ENCODE measurements around the gene ASXL2. TPM values are rescaled to one million over a fixed set of nuclear protein-coding genes. Genes with fewer than 3 reads are reported as not detected.

Gene ASXL2
- total and polyA plus RNA-seq, 2 donors from 2014 or later, result 2.6 to 41.0 TPM

DNA sequence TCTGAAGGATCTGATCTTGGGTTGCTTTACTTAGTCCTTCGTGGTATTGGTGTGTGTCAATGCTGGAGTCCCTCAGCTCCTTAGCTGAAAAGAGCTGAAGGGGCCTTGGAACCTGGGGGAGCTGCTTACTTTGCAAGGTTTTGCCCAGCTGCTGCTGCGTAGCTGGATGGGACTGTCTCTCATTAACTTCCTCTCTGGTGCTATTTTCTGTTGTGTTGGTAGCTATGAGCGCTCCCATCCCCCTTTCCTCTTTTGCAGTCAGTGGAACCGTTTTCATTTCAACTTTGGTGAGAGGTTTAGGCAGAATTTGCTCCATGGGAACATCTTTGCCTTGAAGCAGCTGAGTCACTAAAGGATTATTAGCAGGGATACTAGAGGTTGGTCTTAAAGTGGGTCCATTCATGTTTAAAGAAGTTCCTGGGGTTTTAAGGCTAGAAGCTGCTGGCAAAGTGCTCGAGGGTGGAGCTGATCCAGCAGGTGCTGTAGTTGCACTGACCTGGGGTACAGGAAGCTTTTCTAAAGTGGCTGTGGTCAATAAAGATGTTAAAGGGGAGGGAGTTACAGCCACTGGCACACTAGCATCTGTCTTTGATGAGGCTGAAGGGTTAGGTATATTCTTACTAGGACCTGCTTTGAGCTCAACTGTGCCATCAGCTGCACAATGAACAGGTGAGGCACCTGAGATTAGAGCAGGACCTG lies 135.0 kb downstream of the ASXL2 start:
- Histone ChIP-seq H3K9ac (ENCODE audit: low read length in 3 of 3) (no peak overlapping the region), H3K27ac (ENCODE audit: low read depth in 2 of 2, low read length in 2 of 2) (no peak overlapping the region), H3K4me3 (ENCODE audit: low read length in 3 of 3) (no peak overlapping the region), H3K4me1 (ENCODE audit: control insufficient read depth in 2 of 3, insufficient read depth in 2 of 3, low read depth in 1 of 3, low read length in 3 of 3) (no peaks in the 10 kb centered on the region), H3K9me3 (ENCODE audit: control insufficient read depth in 2 of 3, insufficient read depth in 1 of 3, low read length in 3 of 3) (no peaks in the 10 kb centered on the region), H3K27me3 (ENCODE audit: control insufficient read depth, insufficient read depth, low read length) (no peaks in the 10 kb centered on the region), H3K36me3 (ENCODE audit: control insufficient read depth in 2 of 3, insufficient read depth in 3 of 3, low read length in 3 of 3) (peaks cover 0 to 24% (median 20%) of the 10 kb centered on the region in 3 donors)
- TF ChIP-seq, protein P1, sequence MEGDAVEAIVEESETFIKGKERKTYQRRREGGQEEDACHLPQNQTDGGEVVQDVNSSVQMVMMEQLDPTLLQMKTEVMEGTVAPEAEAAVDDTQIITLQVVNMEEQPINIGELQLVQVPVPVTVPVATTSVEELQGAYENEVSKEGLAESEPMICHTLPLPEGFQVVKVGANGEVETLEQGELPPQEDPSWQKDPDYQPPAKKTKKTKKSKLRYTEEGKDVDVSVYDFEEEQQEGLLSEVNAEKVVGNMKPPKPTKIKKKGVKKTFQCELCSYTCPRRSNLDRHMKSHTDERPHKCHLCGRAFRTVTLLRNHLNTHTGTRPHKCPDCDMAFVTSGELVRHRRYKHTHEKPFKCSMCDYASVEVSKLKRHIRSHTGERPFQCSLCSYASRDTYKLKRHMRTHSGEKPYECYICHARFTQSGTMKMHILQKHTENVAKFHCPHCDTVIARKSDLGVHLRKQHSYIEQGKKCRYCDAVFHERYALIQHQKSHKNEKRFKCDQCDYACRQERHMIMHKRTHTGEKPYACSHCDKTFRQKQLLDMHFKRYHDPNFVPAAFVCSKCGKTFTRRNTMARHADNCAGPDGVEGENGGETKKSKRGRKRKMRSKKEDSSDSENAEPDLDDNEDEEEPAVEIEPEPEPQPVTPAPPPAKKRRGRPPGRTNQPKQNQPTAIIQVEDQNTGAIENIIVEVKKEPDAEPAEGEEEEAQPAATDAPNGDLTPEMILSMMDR (IDR thresholded peaks at IDR 0.05; ENCODE audit: borderline replicate concordance, extremely low read depth, insufficient read depth), result no peak
- no peak for DNase-seq
- no peak for FAIRE-seq
- intact Hi-C loops (cut with DNase I), result no loop called here

DNA sequence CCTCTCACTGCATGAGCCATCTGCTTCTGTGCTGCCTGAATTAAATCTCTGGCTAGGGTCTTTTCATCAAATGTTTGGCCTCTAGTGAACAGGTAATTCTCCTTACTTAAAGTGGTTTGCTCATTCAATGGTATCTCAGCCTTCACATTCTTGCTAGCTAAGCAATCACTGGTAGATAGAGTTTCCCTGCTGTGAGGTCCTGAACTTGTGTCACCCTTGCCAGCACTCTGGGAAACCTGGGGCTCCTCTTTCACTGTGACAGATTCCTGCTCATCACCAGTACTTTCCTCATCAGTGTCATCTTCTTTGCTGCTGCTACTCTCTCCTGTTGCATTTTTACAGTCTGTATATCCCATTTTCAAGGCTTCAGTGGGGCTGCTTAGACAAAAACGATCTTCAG lies 135.8 kb downstream of the ASXL2 start:
- no peak for DNase-seq
- Histone ChIP-seq H3K27me3 (ENCODE audit: control insufficient read depth, insufficient read depth, low read length) (no peaks in the 10 kb centered on the region), H3K4me3 (ENCODE audit: low read length in 3 of 3) (no peak overlapping the region), H3K4me1 (ENCODE audit: control insufficient read depth in 2 of 3, insufficient read depth in 2 of 3, low read depth in 1 of 3, low read length in 3 of 3) (no peaks in the 10 kb centered on the region), H3K9me3 (ENCODE audit: control insufficient read depth in 2 of 3, insufficient read depth in 1 of 3, low read length in 3 of 3) (no peaks in the 10 kb centered on the region), H3K9ac (ENCODE audit: low read length in 3 of 3) (no peak overlapping the region), H3K36me3 (ENCODE audit: control insufficient read depth in 2 of 3, insufficient read depth in 3 of 3, low read length in 3 of 3) (peaks cover 0 to 24% (median 20%) of the 10 kb centered on the region in 3 donors), H3K27ac (ENCODE audit: low read depth in 2 of 2, low read length in 2 of 2) (no peak overlapping the region)
- TF ChIP-seq, protein P1 (IDR thresholded peaks at IDR 0.05; ENCODE audit: borderline replicate concordance, extremely low read depth, insufficient read depth), result no peak
- intact Hi-C loops (cut with DNase I), result no loop called here
- no peak for FAIRE-seq

DNA sequence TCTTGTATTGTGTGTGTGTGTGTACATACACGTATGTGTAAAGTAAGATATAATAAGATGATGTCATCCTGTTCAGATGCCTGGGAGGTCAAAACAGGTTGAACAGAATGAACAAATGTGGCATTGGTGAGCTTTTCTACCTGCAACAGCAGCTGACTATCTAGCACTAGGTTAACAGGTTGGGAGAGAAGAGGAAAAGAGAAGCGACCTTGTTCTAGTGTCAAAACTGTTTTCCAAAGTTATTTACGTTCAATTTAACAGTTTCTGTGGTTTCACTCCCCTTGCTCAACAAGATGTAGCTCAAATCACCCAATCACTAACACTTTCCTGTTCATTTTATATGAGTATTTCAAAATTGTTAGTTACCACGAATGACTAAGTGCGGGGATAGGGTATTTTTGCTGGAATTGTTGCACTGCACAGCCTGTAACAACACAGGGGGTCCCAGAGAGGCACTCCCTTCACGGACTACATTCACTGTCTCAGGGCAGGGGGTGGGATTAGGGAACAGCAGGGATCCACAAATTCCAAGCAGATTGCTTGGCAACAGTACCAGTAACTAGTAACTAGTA lies 137.4 kb downstream of the ASXL2 start:
- Histone ChIP-seq H3K27me3 (ENCODE audit: control insufficient read depth, insufficient read depth, low read length) (no peaks in the 10 kb centered on the region), H3K4me3 (ENCODE audit: low read length in 3 of 3) (no peak overlapping the region), H3K9ac (ENCODE audit: low read length in 3 of 3) (no peak overlapping the region), H3K4me1 (ENCODE audit: control insufficient read depth in 2 of 3, insufficient read depth in 2 of 3, low read depth in 1 of 3, low read length in 3 of 3) (no peaks in the 10 kb centered on the region), H3K9me3 (ENCODE audit: control insufficient read depth in 2 of 3, insufficient read depth in 1 of 3, low read length in 3 of 3) (no peaks in the 10 kb centered on the region), H3K27ac (ENCODE audit: low read depth in 2 of 2, low read length in 2 of 2) (no peak overlapping the region), H3K36me3 (ENCODE audit: control insufficient read depth in 2 of 3, insufficient read depth in 3 of 3, low read length in 3 of 3) (peaks cover 0 to 24% (median 20%) of the 10 kb centered on the region in 3 donors)
- TF ChIP-seq, protein P1 (IDR thresholded peaks at IDR 0.05; ENCODE audit: borderline replicate concordance, extremely low read depth, insufficient read depth), result no peak
- FAIRE-seq (no peak), DNase-seq (no peak)
- intact Hi-C loops (cut with DNase I), result no loop called here

Data from kidney (tissue), 14 donors.